GM23248 (cell line): ENCODE measurements around the gene SRSF3. TPM values are rescaled to one million over a fixed set of nuclear protein-coding genes. Genes with fewer than 3 reads are reported as not detected.
"Not testable (repeated sequence)": the region's sequence is repeated elsewhere in the genome, so short reads cannot be mapped to it uniquely, and the experiment has no call there.

Experiments
- DNase-seq: peaks from one replicate; pipeline ENCODE4 v3.0.0-alpha.2; 2015
- H2AFZ ChIP-seq: fragments of 200-600 bp; sonication (generic); 2 replicates; pipeline ENCODE4 v1.6.1; 2016; ENCODE audit warnings: antibody characterized with exemption
- H3F3A ChIP-seq: fragments of 200-600 bp; sonication (generic); 2 replicates; pipeline ENCODE4 v1.6.1; 2016; ENCODE audit warnings: mild to moderate bottlenecking, antibody characterized with exemption, mixed run types; ENCODE audit not compliant: insufficient read depth
- H3K27ac ChIP-seq: fragments of 200-600 bp; sonication (generic); 2 replicates; pipeline ENCODE4 v1.5.1; 2016; ENCODE audit warnings: mild to moderate bottlenecking
- H3K27me3 ChIP-seq: fragments of 200-600 bp; sonication (generic); replicated peaks from 2 replicates; pipeline ENCODE4 v1.6.1; 2016; ENCODE audit warnings: mild to moderate bottlenecking; ENCODE audit not compliant: insufficient read depth
- H3K36me3 ChIP-seq: fragments of 200-600 bp; sonication (generic); 2 replicates; pipeline ENCODE4 v1.6.1; 2016; ENCODE audit warnings: low read depth, mild to moderate bottlenecking
- H3K4me1 ChIP-seq: fragments of 200-600 bp; sonication (generic); 2 replicates; pipeline ENCODE4 v1.6.1; 2016; ENCODE audit warnings: mild to moderate bottlenecking; ENCODE audit not compliant: insufficient read depth
- H3K4me2 ChIP-seq: fragments of 200-600 bp; sonication (generic); one replicate; pipeline ENCODE4 v1.6.1; 2016; ENCODE audit warnings: mild to moderate bottlenecking; ENCODE audit not compliant: unreplicated experiment
- H3K4me3 ChIP-seq: fragments of 200-600 bp; sonication (generic); 2 replicates; pipeline ENCODE4 v1.5.1; 2016; ENCODE audit warnings: mild to moderate bottlenecking
- H3K79me2 ChIP-seq: fragments of 200-600 bp; sonication (generic); 2 replicates; pipeline ENCODE4 v1.6.1; 2016; ENCODE audit warnings: mild to moderate bottlenecking; ENCODE audit not compliant: insufficient read depth
- H3K9ac ChIP-seq: fragments of 200-600 bp; sonication (generic); 2 replicates; pipeline ENCODE4 v1.6.1; 2016; ENCODE audit warnings: mild to moderate bottlenecking
- H3K9me2 ChIP-seq: fragments of 200-600 bp; sonication (generic); 2 replicates; pipeline ENCODE4 v1.6.1; 2016; ENCODE audit warnings: mixed run types, mild to moderate bottlenecking, moderate library complexity; ENCODE audit not compliant: insufficient read depth
- H3K9me3 ChIP-seq: fragments of 200-600 bp; sonication (generic); one replicate; pipeline ENCODE4 v1.6.1; 2017; ENCODE audit warnings: low read depth
- H4K20me1 ChIP-seq: fragments of 200-600 bp; sonication (generic); 2 replicates; pipeline ENCODE4 v1.6.0; 2016; ENCODE audit not compliant: insufficient read depth
- EZH2 ChIP-seq: fragments of 200-600 bp; sonication (generic); IDR thresholded peaks from 2 replicates; pipeline ENCODE4 v1.6.1; 2018; ENCODE audit warnings: antibody characterized with exemption, mild to moderate bottlenecking; ENCODE audit not compliant: insufficient read depth, poor library complexity, severe bottlenecking
- EZH2phosphoT487 ChIP-seq: fragments of 200-600 bp; sonication (generic); IDR thresholded peaks from 2 replicates; pipeline ENCODE4 v1.6.1; 2018; ENCODE audit warnings: antibody characterized with exemption, moderate library complexity, mild to moderate bottlenecking, low read depth; ENCODE audit not compliant: insufficient read depth
- WGBS, 2 experiments: methylation state at CpG; one replicate each; pipeline ENCODE4 v1.1.6; 2015 to 2017; ENCODE audit warnings: low lambda C conversion rate in 2 of 2, low coverage in 1 of 2; ENCODE audit errors: missing lambda C conversion rate in 2 of 2; 5-methylcytosine and 5-hydroxymethylcytosine counted together
- in situ Hi-C: fragments of 300-500 bp; cut with MboI; formaldehyde crosslinking; loops from 2 replicates; pipeline ENCODE4 v1.15.0; 2020
- polyA plus RNA-seq: library from polyadenylated mRNA; unstranded; fragments of >200 nt; fragmentation: Nextera tagmentation; extraction: Ambion mirVana; gene quantifications from 2 replicates; pipeline ENCODE4 v1.2.1, GENCODE V29; 2016
- total RNA-seq: library from RNA; depleted of rRNA; stranded (reverse); fragments of >200 nt; shearing (Covaris generic); gene quantifications from 2 replicates; pipeline ENCODE4 v1.2.3, GENCODE V29; 2014

The SRSF3 gene
- total and polyA plus RNA-seq, 2 experiments from 2014 or later = 171 to 243 TPM

DNA sequence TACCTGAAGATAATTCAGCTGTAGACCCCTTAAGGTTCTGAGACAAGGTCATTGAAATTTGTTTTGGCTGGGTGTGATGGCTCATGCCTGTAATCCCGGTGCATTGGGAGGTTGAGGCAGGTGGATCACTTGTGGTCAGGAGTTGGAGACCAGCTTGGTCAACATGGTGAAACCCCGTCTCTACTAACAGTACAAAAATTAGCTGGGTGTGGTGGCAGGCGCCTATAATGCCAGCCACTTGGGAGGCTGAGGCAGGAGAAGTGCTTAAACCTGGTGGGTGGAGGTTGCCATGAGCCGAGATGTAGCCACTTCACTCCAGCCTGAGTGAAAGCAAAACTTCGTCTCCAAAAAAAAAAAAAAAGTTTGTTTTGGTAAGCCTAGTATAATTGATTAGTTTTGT, 11.0 kb downstream of the SRSF3 start:
- peaks cover 60% of the 10 kb centered on the region for H3K4me1 ChIP-seq
- in situ Hi-C loops = no loop called here
- no peak overlapping the region for H3K4me3 ChIP-seq
- no peaks in the 10 kb centered on the region for H3K9me2 ChIP-seq
- peak overlapping the region; percentile 57 for H3K27ac ChIP-seq
- peaks cover 42% of the 10 kb centered on the region for H4K20me1 ChIP-seq
- H3K27me3 ChIP-seq = no peaks in the 10 kb centered on the region
- peaks cover 86% of the 10 kb centered on the region for H3K79me2 ChIP-seq
- peak overlapping the region; percentile 12 for H3K9ac ChIP-seq
- H3K36me3 ChIP-seq = peaks cover 83% of the 10 kb centered on the region
- DNase-seq = no peak
- H3K4me2 ChIP-seq = peak overlapping the region; percentile 8
- WGBS, 2 experiments = 63 to 67% methylated on average over 5 of the region's 5 CpGs
- H3F3A ChIP-seq = peaks cover 98% of the 10 kb centered on the region
- no peak for TF ChIP-seq EZH2phosphoT487
- TF ChIP-seq EZH2 = no peak
- no peaks in the 10 kb centered on the region for H3K9me3 ChIP-seq
- no peak overlapping the region for H2AFZ ChIP-seq

DNA sequence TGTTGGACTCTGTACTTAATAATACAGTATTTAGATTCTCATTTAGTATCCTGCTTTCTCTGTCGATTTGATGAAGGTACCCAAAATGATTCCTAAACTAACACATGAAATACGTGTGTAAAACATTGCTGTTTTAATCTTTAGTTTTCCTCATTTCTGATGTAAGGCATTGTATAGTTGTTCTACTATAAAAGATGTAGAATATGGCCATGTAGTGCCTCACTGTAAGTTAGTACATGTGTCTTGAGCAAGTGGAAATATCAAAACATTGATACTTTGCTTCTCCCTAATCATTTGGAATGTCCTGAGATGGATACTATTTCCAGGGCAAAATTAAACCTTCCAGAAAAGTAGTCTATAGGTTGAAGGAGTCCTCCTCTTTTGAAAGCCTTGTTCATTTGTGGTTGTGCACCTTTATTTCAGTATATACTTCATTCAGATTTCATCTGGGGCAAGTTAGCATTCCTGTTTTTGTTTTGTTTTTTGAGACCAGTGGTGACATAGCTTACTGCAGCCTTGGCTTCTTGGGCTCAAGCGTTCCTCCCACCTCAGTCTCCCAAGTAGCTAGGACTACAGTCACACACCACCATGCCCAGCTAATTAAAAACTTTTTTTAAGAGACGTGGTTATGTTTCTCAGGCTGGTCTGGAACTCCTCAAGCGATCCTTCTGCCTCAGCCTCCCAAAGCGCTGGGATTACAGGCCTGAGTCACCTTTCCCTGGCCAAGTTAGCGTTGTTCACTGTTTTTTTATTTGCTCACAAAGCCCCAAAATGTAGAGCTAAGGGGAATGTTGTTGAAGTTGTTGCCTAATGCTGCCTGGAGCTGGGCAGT, 11.6 kb downstream of the SRSF3 start:
- H3K4me3 ChIP-seq = no peak overlapping the region
- TF ChIP-seq EZH2phosphoT487 (no peak), EZH2 (no peak)
- no peaks in the 10 kb centered on the region for H3K9me3 ChIP-seq
- H3K9me2 ChIP-seq = no peaks in the 10 kb centered on the region
- H3K27ac ChIP-seq = peak overlapping the region; percentile 57
- H3K4me2 ChIP-seq = no peak overlapping the region
- H4K20me1 ChIP-seq = peaks cover 36% of the 10 kb centered on the region
- H3K79me2 ChIP-seq = peaks cover 80% of the 10 kb centered on the region
- no peak overlapping the region for H2AFZ ChIP-seq
- no peaks in the 10 kb centered on the region for H3K27me3 ChIP-seq
- peaks cover 98% of the 10 kb centered on the region for H3F3A ChIP-seq
- 23 to 29% methylated on average over 7 of the region's 7 CpGs for WGBS, 2 experiments
- DNase-seq = peak; percentile 63
- H3K36me3 ChIP-seq = peaks cover 76% of the 10 kb centered on the region
- peaks cover 53% of the 10 kb centered on the region for H3K4me1 ChIP-seq
- in situ Hi-C loops = no loop called here
- peak overlapping the region; percentile 12; the same call in 1 of the 2 replicates for H3K9ac ChIP-seq

DNA sequence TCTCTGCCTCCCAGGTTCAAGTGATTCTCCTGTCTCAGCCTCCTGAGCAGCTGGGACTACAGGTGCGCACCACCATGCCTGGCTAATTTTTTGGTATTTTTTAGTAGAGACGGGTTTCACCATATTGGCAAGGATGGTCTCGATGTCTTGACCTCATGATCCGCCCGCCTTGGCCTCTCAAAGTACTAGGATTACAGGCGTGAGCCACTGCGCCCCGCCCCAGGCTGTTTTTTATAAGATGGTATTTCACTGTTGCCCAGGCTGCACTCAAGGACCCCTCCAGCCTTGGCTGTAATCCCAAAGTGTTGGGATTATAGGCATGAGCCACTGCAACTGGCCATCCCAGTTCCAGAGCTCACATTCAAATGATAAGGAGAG, 13.1 kb downstream of the SRSF3 start:
- Histone ChIP-seq H3F3A (peaks cover 98% of the 10 kb centered on the region), H3K27ac (peak overlapping the region; percentile 57), H3K4me1 (peaks cover 38% of the 10 kb centered on the region), H3K79me2 (peaks cover 64% of the 10 kb centered on the region), H3K36me3 (peaks cover 62% of the 10 kb centered on the region), H4K20me1 (peaks cover 32% of the 10 kb centered on the region)
- H2AFZ ChIP-seq, H3K9ac ChIP-seq, H3K9me3 ChIP-seq, H3K4me3 ChIP-seq, in situ Hi-C loops, DNase-seq, H3K9me2 ChIP-seq, H3K4me2 ChIP-seq, H3K27me3 ChIP-seq: not testable (repeated sequence)
- 86 to 91% methylated on average over 8 of the region's 8 CpGs for WGBS, 2 experiments

DNA sequence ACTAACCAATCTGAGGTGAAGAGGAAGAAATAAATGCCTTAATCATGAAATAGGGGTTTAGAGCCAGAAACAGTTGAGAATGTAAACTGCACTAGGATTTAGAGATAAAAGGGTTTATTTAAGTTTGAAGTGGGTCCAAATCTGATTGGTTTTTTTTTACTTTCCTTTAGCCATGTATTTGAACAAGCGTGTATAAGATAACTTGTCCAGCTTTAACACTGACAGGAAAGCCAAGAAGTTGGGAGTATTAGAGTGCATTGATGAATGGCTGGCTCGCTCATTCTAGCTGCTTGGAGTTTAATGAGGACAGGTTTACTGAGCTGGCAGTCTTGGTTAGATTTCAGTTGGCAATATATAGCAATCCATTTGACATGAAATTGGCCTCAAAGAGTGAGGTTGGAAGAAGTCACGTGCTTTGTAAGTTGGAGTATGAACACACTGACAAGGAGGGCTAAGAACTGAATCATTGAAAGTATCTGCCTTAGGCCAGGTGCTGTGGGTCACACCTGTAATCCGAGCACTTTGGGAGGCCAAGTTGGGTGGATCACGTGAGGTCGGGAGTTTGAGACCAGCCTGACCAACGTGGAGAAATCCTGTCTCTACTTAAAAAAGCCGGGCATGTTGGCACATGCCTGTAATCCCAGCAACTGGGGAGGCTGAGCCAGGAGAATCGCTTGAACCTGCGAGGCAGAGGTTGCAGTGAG, 13.7 kb downstream of the SRSF3 start:
- Histone ChIP-seq H3K4me3 (no peak overlapping the region), H3K4me2 (no peak overlapping the region), H3K9me3 (no peaks in the 10 kb centered on the region), H3K9me2 (no peaks in the 10 kb centered on the region), H4K20me1 (peaks cover 26% of the 10 kb centered on the region), H2AFZ (no peak overlapping the region), H3K79me2 (peaks cover 59% of the 10 kb centered on the region), H3K9ac (no peak overlapping the region), H3K27ac (peak overlapping the region; percentile 57), H3K36me3 (peaks cover 57% of the 10 kb centered on the region), H3K4me1 (peaks cover 33% of the 10 kb centered on the region), H3F3A (peaks cover 98% of the 10 kb centered on the region), H3K27me3 (no peaks in the 10 kb centered on the region)
- TF ChIP-seq EZH2 (no peak), EZH2phosphoT487 (no peak)
- in situ Hi-C loops = no loop called here
- no peak for DNase-seq
- 77 to 80% methylated on average over 10 of the region's 10 CpGs for WGBS, 2 experiments
